GM19438 (cell line): ENCODE measurements around the gene OSBPL5.

Source experiments
- ATAC-seq: cut with Tn5 transposase; IDR thresholded peaks from one replicate; pipeline ENCODE4 v1.9.1; 2021; ENCODE audit warnings: low read depth; ENCODE audit not compliant: unreplicated experiment

OSBPL5 gene

GRCh38 chr11:3042496-3043314 is 122.4 kb downstream of the OSBPL5 start:
- no peak for ATAC-seq

DNA sequence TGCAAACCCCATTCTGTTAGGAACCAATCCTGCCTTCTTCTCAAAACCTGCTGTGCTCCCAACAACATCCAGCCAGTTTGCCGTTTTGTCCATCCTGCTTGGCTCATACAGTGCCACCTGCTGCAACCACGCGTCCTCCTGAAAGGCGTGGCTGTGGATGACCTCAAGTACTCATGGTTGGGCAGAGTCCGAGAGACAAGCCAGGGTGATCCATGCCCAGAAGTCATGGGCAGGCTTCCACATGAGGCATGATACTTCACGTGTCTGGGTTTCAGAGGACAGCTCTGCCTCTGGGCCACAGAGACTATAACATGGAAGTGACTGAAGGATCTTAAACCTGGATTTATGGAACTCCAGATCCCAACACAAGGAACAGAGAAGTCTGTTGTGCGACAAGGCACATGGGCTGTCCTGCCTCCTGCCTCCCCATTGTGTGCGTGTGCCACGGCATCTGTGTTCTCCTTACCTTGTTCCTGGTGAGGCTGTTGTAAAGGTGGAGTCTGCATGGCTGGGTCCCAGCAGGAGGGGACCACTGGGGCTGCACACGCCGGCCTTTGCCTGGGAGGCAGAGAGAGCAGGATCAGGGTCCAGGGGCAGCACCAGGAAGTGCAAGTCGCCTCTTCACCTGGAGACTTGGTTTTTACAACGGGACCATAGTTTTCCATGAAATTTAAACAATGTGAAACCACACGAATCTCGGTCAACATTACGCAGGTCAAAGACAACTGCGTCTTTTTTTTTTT is 123.2 kb downstream of the OSBPL5 start:
- ATAC-seq = no peak

GRCh38 chr11:3040881-3041280 is 124.2 kb downstream of the OSBPL5 start:
- no peak for ATAC-seq

DNA sequence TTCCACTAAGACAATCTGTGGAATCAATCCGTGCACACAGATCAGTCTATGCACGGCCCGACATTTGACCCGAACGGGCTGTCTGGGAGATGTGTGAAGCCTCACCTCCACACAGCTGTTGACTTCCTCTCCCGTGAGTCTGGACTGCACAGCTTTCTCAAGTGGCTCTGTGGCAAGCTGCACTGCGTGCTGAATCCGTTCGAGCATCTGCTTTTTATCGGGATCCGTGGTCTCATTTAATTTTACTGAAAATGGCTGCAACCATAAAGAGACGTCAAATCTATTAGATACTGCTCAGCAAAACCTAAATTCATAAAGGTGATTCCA is 127.2 kb downstream of the OSBPL5 start:
- no peak for ATAC-seq
